KMS-11 (cell line): ENCODE measurements around the gene PGLYRP2.

ENCODE experiments used
- H2AFZ ChIP-seq: fragments of 200-600 bp; sonication (generic); 2 replicates; pipeline ENCODE4 v1.6.1; 2016; ENCODE audit warnings: antibody characterized with exemption, mixed run types, low read depth
- H3K27ac ChIP-seq: fragments of 200-600 bp; sonication (generic); 2 replicates; pipeline ENCODE4 v1.6.1; 2016; ENCODE audit warnings: mild to moderate bottlenecking, mixed run types
- H3K27me3 ChIP-seq: fragments of 200-600 bp; sonication (generic); 2 replicates; pipeline ENCODE4 v1.6.1; 2017; ENCODE audit warnings: mild to moderate bottlenecking, low read depth, mixed run types, moderate library complexity; ENCODE audit not compliant: insufficient read depth
- H3K36me3 ChIP-seq: fragments of 200-600 bp; sonication (generic); 2 replicates; pipeline ENCODE4 v1.6.1; 2017; ENCODE audit warnings: mild to moderate bottlenecking, mixed run types; ENCODE audit not compliant: insufficient read depth
- H3K4me1 ChIP-seq: fragments of 200-600 bp; sonication (generic); 2 replicates; pipeline ENCODE4 v1.6.1; 2016; ENCODE audit warnings: mild to moderate bottlenecking, low read depth, mixed run types; ENCODE audit not compliant: poor library complexity, severe bottlenecking
- H3K4me2 ChIP-seq: fragments of 200-600 bp; sonication (generic); 2 replicates; pipeline ENCODE4 v1.7.0; 2016; ENCODE audit warnings: mild to moderate bottlenecking, mixed run types
- H3K4me3 ChIP-seq: fragments of 200-600 bp; sonication (generic); IDR thresholded peaks from 2 replicates; pipeline ENCODE4 v1.6.1; 2017; ENCODE audit warnings: low read depth, low read length, mixed read lengths; ENCODE audit not compliant: insufficient read depth
- H3K79me2 ChIP-seq: fragments of 200-600 bp; sonication (generic); 2 replicates; pipeline ENCODE4 v1.6.1; 2016; ENCODE audit warnings: low read depth, mixed run types; ENCODE audit not compliant: insufficient read depth
- H3K9ac ChIP-seq: fragments of 200-600 bp; sonication (generic); 2 replicates; pipeline ENCODE4 v1.6.1; 2016; ENCODE audit warnings: mild to moderate bottlenecking, mixed run types
- H4K20me1 ChIP-seq: fragments of 200-600 bp; sonication (generic); 2 replicates; pipeline ENCODE4 v1.6.1; 2016; ENCODE audit warnings: mild to moderate bottlenecking, mixed run types; ENCODE audit not compliant: insufficient read depth
- TF ChIP-seq, protein P1 (sequence below): fragments of 200-600 bp; sonication (generic); conservative IDR thresholded peaks from 2 replicates; pipeline ENCODE4 v1.6.1; 2017; ENCODE audit warnings: low read depth, mild to moderate bottlenecking, antibody characterized with exemption, low read length, moderate library complexity, mixed read lengths

The PGLYRP2 gene

GRCh38 chr19:15421721-15422260 lies 57.5 kb downstream of the PGLYRP2 start:
- Histone ChIP-seq H3K79me2 (peaks cover 19% of the 10 kb centered on the region), H3K27me3 (no peaks in the 10 kb centered on the region), H4K20me1 (no peaks in the 10 kb centered on the region), H3K36me3 (no peaks in the 10 kb centered on the region; the same call in 1 of the 2 replicates), H3K4me2 (no peak overlapping the region), H3K4me3 (no peak overlapping the region), H3K9ac (no peak overlapping the region), H3K4me1 (peaks cover 15% of the 10 kb centered on the region), H3K27ac (no peak overlapping the region), H2AFZ (no peak overlapping the region)
- TF ChIP-seq, protein P1, sequence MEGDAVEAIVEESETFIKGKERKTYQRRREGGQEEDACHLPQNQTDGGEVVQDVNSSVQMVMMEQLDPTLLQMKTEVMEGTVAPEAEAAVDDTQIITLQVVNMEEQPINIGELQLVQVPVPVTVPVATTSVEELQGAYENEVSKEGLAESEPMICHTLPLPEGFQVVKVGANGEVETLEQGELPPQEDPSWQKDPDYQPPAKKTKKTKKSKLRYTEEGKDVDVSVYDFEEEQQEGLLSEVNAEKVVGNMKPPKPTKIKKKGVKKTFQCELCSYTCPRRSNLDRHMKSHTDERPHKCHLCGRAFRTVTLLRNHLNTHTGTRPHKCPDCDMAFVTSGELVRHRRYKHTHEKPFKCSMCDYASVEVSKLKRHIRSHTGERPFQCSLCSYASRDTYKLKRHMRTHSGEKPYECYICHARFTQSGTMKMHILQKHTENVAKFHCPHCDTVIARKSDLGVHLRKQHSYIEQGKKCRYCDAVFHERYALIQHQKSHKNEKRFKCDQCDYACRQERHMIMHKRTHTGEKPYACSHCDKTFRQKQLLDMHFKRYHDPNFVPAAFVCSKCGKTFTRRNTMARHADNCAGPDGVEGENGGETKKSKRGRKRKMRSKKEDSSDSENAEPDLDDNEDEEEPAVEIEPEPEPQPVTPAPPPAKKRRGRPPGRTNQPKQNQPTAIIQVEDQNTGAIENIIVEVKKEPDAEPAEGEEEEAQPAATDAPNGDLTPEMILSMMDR: no peak

DNA sequence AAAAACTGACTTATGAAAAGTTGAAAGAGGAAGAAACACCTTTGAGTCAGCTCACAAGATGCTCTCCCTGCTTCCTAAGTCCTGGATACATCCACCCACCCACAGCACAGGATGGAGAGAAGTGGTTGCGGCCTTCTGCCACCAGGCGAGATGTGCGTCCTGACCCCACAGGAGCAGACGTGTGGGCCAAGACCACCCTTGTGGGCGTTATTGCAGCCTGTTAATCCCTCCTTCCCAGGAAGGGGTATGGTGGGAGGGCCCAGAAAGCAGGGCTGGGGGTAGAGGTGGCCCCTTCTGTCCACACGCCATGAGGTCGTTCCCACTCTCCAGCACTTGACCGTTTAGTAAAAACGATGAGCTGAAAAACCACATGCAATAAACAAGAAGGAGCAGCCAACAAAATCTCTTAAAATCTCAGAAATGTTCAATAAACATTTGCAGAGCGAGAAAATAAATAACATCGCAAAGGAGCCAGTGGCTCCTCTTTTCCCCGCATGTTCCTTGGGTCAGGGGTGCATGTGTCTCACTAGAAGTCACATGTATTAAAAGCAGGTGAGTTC lies 58.1 kb downstream of the PGLYRP2 start:
- Histone ChIP-seq H3K4me3 (no peak overlapping the region), H2AFZ (no peak overlapping the region), H3K27ac (no peak overlapping the region), H3K79me2 (peaks cover 25% of the 10 kb centered on the region), H3K9ac (no peak overlapping the region), H3K4me1 (peaks cover 16% of the 10 kb centered on the region), H3K27me3 (no peaks in the 10 kb centered on the region), H3K36me3 (no peaks in the 10 kb centered on the region; the same call in 1 of the 2 replicates), H4K20me1 (no peaks in the 10 kb centered on the region), H3K4me2 (no peak overlapping the region)
- TF ChIP-seq, protein P1: no peak

DNA sequence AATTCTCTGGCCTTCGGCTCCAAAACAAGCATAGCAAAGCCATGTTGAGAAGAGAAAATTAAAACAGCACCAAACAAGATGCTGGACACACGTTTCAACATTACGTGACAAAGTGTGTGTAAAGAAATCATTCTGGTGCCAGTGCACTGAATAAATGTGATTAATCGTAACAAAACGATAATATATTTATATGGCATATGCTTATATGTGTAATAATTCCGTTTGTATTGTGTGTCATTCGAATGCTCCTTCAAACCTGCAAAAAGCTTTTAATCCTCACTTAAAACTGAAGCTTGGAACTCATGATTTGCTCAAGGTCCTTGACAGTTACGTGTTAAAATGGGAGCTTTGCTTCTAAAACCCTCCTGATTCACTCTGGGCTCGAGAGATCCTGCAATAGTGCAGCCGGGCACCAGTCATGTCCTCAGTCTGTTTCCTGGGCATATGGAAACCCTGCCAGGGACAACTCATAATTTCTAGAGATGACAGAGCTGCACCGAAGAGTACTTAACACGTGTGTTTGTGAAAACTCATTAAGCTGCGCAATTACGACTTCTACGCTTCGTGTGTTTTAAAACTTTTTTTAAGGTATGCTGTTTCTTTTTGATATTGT lies 59.8 kb downstream of the PGLYRP2 start:
- H3K9ac ChIP-seq: no peak overlapping the region
- H4K20me1 ChIP-seq: no peaks in the 10 kb centered on the region
- no peak overlapping the region for H3K4me3 ChIP-seq

More for the DNA sequence above, 59.8 kb downstream of the PGLYRP2 start:
- H3K36me3 ChIP-seq: no peaks in the 10 kb centered on the region
- no peak overlapping the region for H2AFZ ChIP-seq
- H3K27ac ChIP-seq: no peak overlapping the region
- peaks cover 42% of the 10 kb centered on the region for H3K79me2 ChIP-seq
- TF ChIP-seq, protein P1: peak; percentile 41; the same call in 1 of the 2 replicates
- H3K27me3 ChIP-seq: no peaks in the 10 kb centered on the region
- peak overlapping the region; percentile 53 for H3K4me2 ChIP-seq
- H3K4me1 ChIP-seq: peaks cover 21% of the 10 kb centered on the region
